Activated naive CD8-positive, alpha-beta T cell treated with anti-CD3 and anti-CD28 coated beads, Interleukin-2, amount 50 U/mL, for 24 hours (primary cell): ENCODE measurements around the gene EXOSC9.
"Not testable (repeated sequence)": the region's sequence is repeated elsewhere in the genome, so short reads cannot be mapped to it uniquely, and the experiment has no call there.

ENCODE experiments used
- ATAC-seq: fragments of 150-1000 bp; cut with Tn5 transposase; one replicate; pipeline ENCODE4 v1.10.0; 2021
- DNase-seq: peaks from one replicate; pipeline ENCODE4 v3.0.0; 2021
- H3K27ac Mint-ChIP-seq: one replicate; pipeline ENCODE4 v1.8.0; 2021; ENCODE audit warnings: mild to moderate bottlenecking, mixed read lengths
- H3K27me3 Mint-ChIP-seq: one replicate; pipeline ENCODE4 v1.8.0; 2021; ENCODE audit warnings: mixed read lengths
- H3K36me3 Mint-ChIP-seq: one replicate; pipeline ENCODE4 v1.8.0; 2021; ENCODE audit warnings: low read depth, mixed read lengths
- H3K4me1 Mint-ChIP-seq: one replicate; pipeline ENCODE4 v1.8.0; 2021; ENCODE audit warnings: mixed read lengths
- H3K4me3 Mint-ChIP-seq: one replicate; pipeline ENCODE4 v1.8.0; 2021; ENCODE audit warnings: mild to moderate bottlenecking, moderate library complexity, mixed read lengths
- H3K9me3 Mint-ChIP-seq: one replicate; pipeline ENCODE4 v1.8.0; 2021; ENCODE audit warnings: mixed read lengths

The EXOSC9 gene, protein sequence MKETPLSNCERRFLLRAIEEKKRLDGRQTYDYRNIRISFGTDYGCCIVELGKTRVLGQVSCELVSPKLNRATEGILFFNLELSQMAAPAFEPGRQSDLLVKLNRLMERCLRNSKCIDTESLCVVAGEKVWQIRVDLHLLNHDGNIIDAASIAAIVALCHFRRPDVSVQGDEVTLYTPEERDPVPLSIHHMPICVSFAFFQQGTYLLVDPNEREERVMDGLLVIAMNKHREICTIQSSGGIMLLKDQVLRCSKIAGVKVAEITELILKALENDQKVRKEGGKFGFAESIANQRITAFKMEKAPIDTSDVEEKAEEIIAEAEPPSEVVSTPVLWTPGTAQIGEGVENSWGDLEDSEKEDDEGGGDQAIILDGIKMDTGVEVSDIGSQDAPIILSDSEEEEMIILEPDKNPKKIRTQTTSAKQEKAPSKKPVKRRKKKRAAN

GRCh38 chr4:121800961-121801714 lies at the start of gene EXOSC9:
Gene EXOSC9, plus strand, starts transcription at chr4:121801323. Its CDS starts 102 bp downstream, at chr4:121801425.
- Mint-ChIP-seq H3K27ac (peak within 1 kb of the TSS; percentile 97), H3K4me1 (peaks cover 50% of the 10 kb centered on the region), H3K4me3 (peak within 1 kb of the TSS; percentile 90), H3K27me3 (peaks cover 3% of the 10 kb centered on the region), H3K36me3 (peaks cover 32% of the 10 kb centered on the region), H3K9me3 (no peaks in the 10 kb centered on the region)
- DNase-seq, result peak; percentile 97
- peak; percentile 74 for ATAC-seq

GRCh38 chr4:121752142-121752541 lies 49.0 kb upstream of the EXOSC9 start:
- H3K36me3 Mint-ChIP-seq, H3K9me3 Mint-ChIP-seq, H3K27ac Mint-ChIP-seq, DNase-seq, H3K4me3 Mint-ChIP-seq, ATAC-seq, H3K4me1 Mint-ChIP-seq: not testable (repeated sequence)
- peaks cover 37% of the 10 kb centered on the region for H3K27me3 Mint-ChIP-seq

GRCh38 chr4:121758925-121759568 lies 42.1 kb upstream of the EXOSC9 start:
- H3K36me3 Mint-ChIP-seq, result no peaks in the 10 kb centered on the region
- H3K4me1 Mint-ChIP-seq, result no peaks in the 10 kb centered on the region
- H3K9me3 Mint-ChIP-seq, result peaks cover 6% of the 10 kb centered on the region
- DNase-seq (no peak), ATAC-seq (no peak)
- no peak overlapping the region for H3K27ac Mint-ChIP-seq
- peaks cover 43% of the 10 kb centered on the region for H3K27me3 Mint-ChIP-seq
- no peak overlapping the region for H3K4me3 Mint-ChIP-seq

GRCh38 chr4:121760205-121760604 lies 40.9 kb upstream of the EXOSC9 start:
- no peak overlapping the region for H3K4me3 Mint-ChIP-seq
- H3K27me3 Mint-ChIP-seq, result peaks cover 44% of the 10 kb centered on the region
- H3K36me3 Mint-ChIP-seq, result no peaks in the 10 kb centered on the region
- no peak overlapping the region for H3K27ac Mint-ChIP-seq
- no peak for DNase-seq
- no peak for ATAC-seq
- H3K9me3 Mint-ChIP-seq, result no peaks in the 10 kb centered on the region
- peaks cover under 1% of the 10 kb centered on the region for H3K4me1 Mint-ChIP-seq

- no peak for ATAC-seq
- H3K36me3 Mint-ChIP-seq, result no peaks in the 10 kb centered on the region
- peaks cover 52% of the 10 kb centered on the region for H3K27me3 Mint-ChIP-seq
- peaks cover 4% of the 10 kb centered on the region for H3K4me1 Mint-ChIP-seq
- no peak for DNase-seq
- no peak overlapping the region for H3K4me3 Mint-ChIP-seq
- no peak overlapping the region for H3K27ac Mint-ChIP-seq
- no peaks in the 10 kb centered on the region for H3K9me3 Mint-ChIP-seq
These were observed 36.8 kb upstream of the EXOSC9 start for GRCh38 chr4:121764303-121764701.

DNA sequence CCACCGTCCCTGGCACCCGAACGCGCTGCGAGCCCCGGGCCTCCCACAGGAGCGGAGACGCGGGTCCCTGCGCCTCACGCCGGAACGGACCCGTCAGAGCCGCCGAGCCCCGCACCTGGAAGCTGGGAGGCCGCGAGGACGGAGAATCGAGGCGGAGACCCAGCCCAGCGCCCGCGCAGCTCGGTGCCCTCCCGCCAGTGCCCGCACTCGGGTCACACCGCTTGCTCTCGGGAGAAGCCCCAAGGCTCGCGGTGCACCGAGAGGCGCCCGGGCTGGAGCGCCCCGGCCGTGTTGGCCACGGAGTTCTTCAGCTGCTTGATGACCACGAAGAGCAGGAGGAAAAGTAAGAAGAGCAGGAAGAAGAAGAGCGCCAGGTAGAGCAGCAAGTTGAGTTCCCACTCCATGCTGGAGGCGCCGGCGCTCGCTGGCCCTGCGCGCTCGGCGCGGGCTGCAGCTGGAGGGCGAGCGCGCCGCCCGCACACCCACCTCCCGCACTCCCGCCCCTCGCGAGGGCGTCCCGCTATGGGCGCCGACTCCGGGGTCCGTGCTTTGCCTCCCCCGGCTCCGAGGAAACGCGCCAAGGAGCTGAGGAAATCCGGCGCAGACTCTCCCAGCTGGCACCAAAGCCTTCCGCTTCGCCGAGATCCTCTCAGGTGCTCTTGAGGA lies 36.3 kb upstream of the EXOSC9 start, which contains the start of gene SMIM43:
Gene SMIM43 (minus strand): TSS at position 463 of the 666 bp plus-strand sequence. CDS start 59 bp downstream, at position 404.
- Mint-ChIP-seq H3K27me3 (peaks cover 53% of the 10 kb centered on the region), H3K9me3 (no peaks in the 10 kb centered on the region), H3K4me3 (peak within 1 kb of the TSS; percentile 61), H3K4me1 (peaks cover 4% of the 10 kb centered on the region), H3K36me3 (no peaks in the 10 kb centered on the region), H3K27ac (no peak within 1 kb of the TSS)
- ATAC-seq, result no peak
- no peak for DNase-seq

GRCh38 chr4:121765368-121765705 lies 35.8 kb upstream of the EXOSC9 start:
- ATAC-seq, result no peak
- Mint-ChIP-seq H3K36me3 (no peaks in the 10 kb centered on the region), H3K4me3 (peak overlapping the region; percentile 61), H3K27ac (no peak overlapping the region), H3K9me3 (no peaks in the 10 kb centered on the region), H3K27me3 (peaks cover 51% of the 10 kb centered on the region), H3K4me1 (peaks cover 4% of the 10 kb centered on the region)
- DNase-seq, result no peak

GRCh38 chr4:121765971-121766538 lies 35.1 kb upstream of the EXOSC9 start:
- Mint-ChIP-seq H3K36me3 (no peaks in the 10 kb centered on the region), H3K4me3 (no peak overlapping the region), H3K27me3 (peaks cover 46% of the 10 kb centered on the region), H3K4me1 (peaks cover 4% of the 10 kb centered on the region), H3K9me3 (no peaks in the 10 kb centered on the region), H3K27ac (no peak overlapping the region)
- ATAC-seq (no peak), DNase-seq (no peak)

GRCh38 chr4:121767166-121767565 lies 34.0 kb upstream of the EXOSC9 start:
- Mint-ChIP-seq H3K36me3 (no peaks in the 10 kb centered on the region), H3K9me3 (no peaks in the 10 kb centered on the region)

DNA sequence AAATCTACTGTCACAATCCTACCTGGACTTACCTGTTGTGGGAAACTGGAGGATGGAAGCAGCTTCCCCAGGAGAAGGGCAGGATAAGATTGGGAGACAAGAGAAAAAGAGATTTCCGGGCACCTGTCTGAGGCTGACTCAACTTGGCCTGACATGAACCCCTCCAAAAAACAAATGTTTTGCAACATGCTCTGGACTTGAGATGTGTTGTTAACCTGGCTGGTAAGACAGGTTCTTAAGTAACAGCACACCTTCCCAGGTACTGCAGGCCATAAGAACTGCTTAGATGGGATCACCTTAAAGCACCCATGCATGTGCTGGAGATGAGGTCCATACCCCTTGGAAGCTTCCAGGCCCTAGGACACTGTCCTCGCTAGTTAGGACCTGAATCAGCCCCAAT lies 31.8 kb upstream of the EXOSC9 start:
- H3K27ac Mint-ChIP-seq, result no peak overlapping the region
- H3K4me3 Mint-ChIP-seq, result no peak overlapping the region
- ATAC-seq (no peak), DNase-seq (no peak)
- peaks cover 4% of the 10 kb centered on the region for H3K4me1 Mint-ChIP-seq
- H3K9me3 Mint-ChIP-seq, result no peaks in the 10 kb centered on the region
- peaks cover 27% of the 10 kb centered on the region for H3K27me3 Mint-ChIP-seq
- no peaks in the 10 kb centered on the region for H3K36me3 Mint-ChIP-seq

More at GRCh38 chr4:121767166-121767565, 34.0 kb upstream of the EXOSC9 start:
- no peak overlapping the region for H3K27ac Mint-ChIP-seq
- peaks cover 40% of the 10 kb centered on the region for H3K27me3 Mint-ChIP-seq
- H3K4me3 Mint-ChIP-seq, result no peak overlapping the region
- peaks cover 4% of the 10 kb centered on the region for H3K4me1 Mint-ChIP-seq
- ATAC-seq (no peak), DNase-seq (no peak)

GRCh38 chr4:121771869-121772268 lies 29.3 kb upstream of the EXOSC9 start:
- H3K36me3 Mint-ChIP-seq, result no peaks in the 10 kb centered on the region
- no peaks in the 10 kb centered on the region for H3K4me1 Mint-ChIP-seq
- H3K27ac Mint-ChIP-seq, result no peak overlapping the region
- ATAC-seq (no peak), DNase-seq (no peak)
- H3K9me3 Mint-ChIP-seq, result no peaks in the 10 kb centered on the region
- peaks cover 8% of the 10 kb centered on the region for H3K27me3 Mint-ChIP-seq
- no peak overlapping the region for H3K4me3 Mint-ChIP-seq

DNA sequence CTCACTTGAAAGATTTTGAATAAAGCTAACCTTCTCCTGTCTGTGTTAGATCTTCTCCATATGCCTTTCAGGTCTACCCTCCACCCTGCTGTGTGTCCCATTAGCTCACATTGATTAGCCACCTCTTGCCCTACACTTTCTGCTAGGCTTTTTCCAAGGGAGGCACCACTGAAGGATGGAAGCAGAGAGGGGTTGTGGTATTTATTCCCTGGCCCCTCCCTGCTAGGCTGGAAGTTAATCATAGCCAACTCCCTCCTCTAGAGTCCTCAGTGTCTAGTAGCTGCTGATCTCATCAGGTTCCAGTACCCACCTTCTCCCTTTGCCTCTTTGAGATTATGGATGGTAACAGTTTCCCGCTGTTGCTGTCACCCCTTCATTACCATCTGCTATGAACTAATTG lies 27.2 kb upstream of the EXOSC9 start:
- Mint-ChIP-seq H3K4me3 (no peak overlapping the region), H3K9me3 (no peaks in the 10 kb centered on the region), H3K27ac (no peak overlapping the region), H3K27me3 (peaks cover 3% of the 10 kb centered on the region), H3K4me1 (no peaks in the 10 kb centered on the region), H3K36me3 (no peaks in the 10 kb centered on the region)
- no peak for DNase-seq
- ATAC-seq, result no peak

GRCh38 chr4:121776610-121777401 lies 24.3 kb upstream of the EXOSC9 start:
- H3K4me1 Mint-ChIP-seq, result no peaks in the 10 kb centered on the region
- peaks cover 4% of the 10 kb centered on the region for H3K27me3 Mint-ChIP-seq

More at GRCh38 chr4:121776610-121777401, 24.3 kb upstream of the EXOSC9 start:
- Mint-ChIP-seq H3K9me3 (no peaks in the 10 kb centered on the region), H3K27ac (no peak overlapping the region), H3K36me3 (no peaks in the 10 kb centered on the region), H3K4me3 (no peak overlapping the region)
- ATAC-seq (no peak), DNase-seq (no peak)
